Natural killer cell treated with Interleukin-12 subunit alpha and Interleukin-12 subunit beta and Interleukin-15 and Interleukin-18, amount 100 ng/mL, for 72 hours (primary cell): ENCODE data around the gene SNX30. TPM values are rescaled to one million over a fixed set of nuclear protein-coding genes. Genes with fewer than 3 reads are reported as not detected.
"Not testable (repeated sequence)": the region's sequence is repeated elsewhere in the genome, so short reads cannot be mapped to it uniquely, and the experiment has no call there.

Experiments
- ATAC-seq, 2 donors: fragments of 150-1000 bp; cut with Tn5 transposase in 1 of 2; sonication (Bioruptor Pico), chemical (Tn5 transposase) in 1 of 2; 2 replicates each; pipeline ENCODE4 v1.10.0; 2021
- DNase-seq: peaks from one replicate; pipeline ENCODE4 v3.0.0; 2022; ENCODE audit warnings: low spot score
- H3K27ac Mint-ChIP-seq, 2 donors: 1 replicate in 1 of 2; 2 replicates in 1 of 2; pipeline ENCODE4 v1.8.0; 2022; ENCODE audit warnings: mixed read lengths in 2 of 2, mild to moderate bottlenecking in 1 of 2, moderate library complexity in 1 of 2
- H3K27me3 Mint-ChIP-seq, 2 donors: 1 replicate in 1 of 2; 2 replicates in 1 of 2; pipeline ENCODE4 v1.8.0; 2022; ENCODE audit warnings: mixed read lengths in 2 of 2
- H3K36me3 Mint-ChIP-seq: one replicate; pipeline ENCODE4 v1.8.0; 2022; ENCODE audit warnings: mixed read lengths
- H3K4me1 Mint-ChIP-seq, 2 donors: 1 replicate in 1 of 2; 2 replicates in 1 of 2; pipeline ENCODE4 v1.8.0; 2022; ENCODE audit warnings: low read depth in 2 of 2, mixed read lengths in 2 of 2, mild to moderate bottlenecking in 1 of 2
- H3K4me3 Mint-ChIP-seq: one replicate; pipeline ENCODE4 v1.8.0; 2022; ENCODE audit warnings: mixed read lengths
- H3K9me3 Mint-ChIP-seq: 2 replicates; pipeline ENCODE4 v1.8.0; 2022; ENCODE audit warnings: mixed read lengths
- total RNA-seq, 2 donors: library from RNA; stranded (reverse); gene quantifications; one replicate each; pipeline ENCODE4 v1.2.3, GENCODE V29; 2022

The SNX30 gene
- total RNA-seq, result 1 to 10 TPM; 6.1 to 6.2 TPM

- ATAC-seq (peak; percentile 91 to 95), DNase-seq (peak; percentile 93)
- Mint-ChIP-seq H3K27me3 (no peaks in the 10 kb centered on the region), H3K9me3 (no peaks in the 10 kb centered on the region), H3K4me3 (peak within 1 kb of the TSS; percentile 90), H3K36me3 (no peaks in the 10 kb centered on the region), H3K4me1 (peaks cover 41 to 55% of the 10 kb centered on the region in 2 donors), H3K27ac (peak within 1 kb of the TSS; percentile 69 to 94)
These were observed at the start of gene SNX30 for GRCh38 chr9:112750016-112750763. TSS of gene SNX30 (plus strand) at chr9:112750760. CDS start at chr9:112751002, 242 bp downstream.

GRCh38 chr9:112703304-112703703 lies 47.3 kb upstream of the SNX30 start:
- no peak overlapping the region for H3K27ac Mint-ChIP-seq
- DNase-seq (no peak), ATAC-seq (no peak)
- peaks cover 7% of the 10 kb centered on the region for H3K36me3 Mint-ChIP-seq
- H3K9me3 Mint-ChIP-seq, result no peaks in the 10 kb centered on the region
- peaks cover 10 to 18% of the 10 kb centered on the region in 2 donors for H3K4me1 Mint-ChIP-seq
- no peaks in the 10 kb centered on the region for H3K27me3 Mint-ChIP-seq
- H3K4me3 Mint-ChIP-seq, result no peak overlapping the region

- Mint-ChIP-seq H3K9me3 (no peaks in the 10 kb centered on the region), H3K4me3 (no peak overlapping the region), H3K4me1 (peaks cover 11 to 21% of the 10 kb centered on the region in 2 donors), H3K27ac (no peak overlapping the region), H3K27me3 (no peaks in the 10 kb centered on the region), H3K36me3 (peaks cover 4% of the 10 kb centered on the region)
- no peak for DNase-seq
- no peak for ATAC-seq
These were observed 44.7 kb upstream of the SNX30 start for GRCh38 chr9:112705768-112706427.

GRCh38 chr9:112711050-112711689 lies 39.4 kb upstream of the SNX30 start:
- Mint-ChIP-seq H3K4me3 (no peak overlapping the region), H3K36me3 (peaks cover 20% of the 10 kb centered on the region), H3K9me3 (no peaks in the 10 kb centered on the region), H3K27ac (no peak overlapping the region), H3K4me1 (peaks cover 25 to 30% of the 10 kb centered on the region in 2 donors), H3K27me3 (no peaks in the 10 kb centered on the region)
- DNase-seq (no peak), ATAC-seq (no peak)

- Mint-ChIP-seq H3K27me3 (no peaks in the 10 kb centered on the region), H3K9me3 (no peaks in the 10 kb centered on the region), H3K36me3 (peaks cover 20% of the 10 kb centered on the region), H3K27ac (no peak overlapping the region), H3K4me1 (peaks cover 31% of the 10 kb centered on the region in 2 donors), H3K4me3 (no peak overlapping the region)
- no peak for DNase-seq
- ATAC-seq, result no peak
These were observed 37.9 kb upstream of the SNX30 start for GRCh38 chr9:112712678-112713077.

- peak; percentile 98 for DNase-seq
- Mint-ChIP-seq H3K27ac (peak within 1 kb of the TSS; percentile 88 to 94), H3K4me1 (peaks cover 19 to 32% of the 10 kb centered on the region in 2 donors)
These were observed 32.8 kb upstream of the SNX30 start, which contains the start of gene INIP for GRCh38 chr9:112717661-112718331. TSS of gene INIP (minus strand) at chr9:112718117. CDS start at chr9:112716485, 1,632 bp downstream.

GRCh38 chr9:112719241-112719691 lies 31.3 kb upstream of the SNX30 start:
- H3K27me3 Mint-ChIP-seq, result no peaks in the 10 kb centered on the region
- DNase-seq, result no peak
- ATAC-seq, result no peak
- peak overlapping the region; percentile 97 for H3K4me3 Mint-ChIP-seq
- H3K9me3 Mint-ChIP-seq, result no peaks in the 10 kb centered on the region
- H3K27ac Mint-ChIP-seq, result peak overlapping the region; percentile 62 to 63
- no peaks in the 10 kb centered on the region for H3K36me3 Mint-ChIP-seq
- H3K4me1 Mint-ChIP-seq, result peaks cover 12 to 23% of the 10 kb centered on the region in 2 donors

More at GRCh38 chr9:112717661-112718331, 32.8 kb upstream of the SNX30 start, which contains the start of gene INIP:
- no peaks in the 10 kb centered on the region for H3K27me3 Mint-ChIP-seq
- ATAC-seq, result peak; percentile 96 to 98
- no peaks in the 10 kb centered on the region for H3K9me3 Mint-ChIP-seq
- H3K4me3 Mint-ChIP-seq, result peak within 1 kb of the TSS; percentile 97
- H3K36me3 Mint-ChIP-seq, result peaks cover 7% of the 10 kb centered on the region

- Mint-ChIP-seq H3K4me1 (peaks cover 10 to 21% of the 10 kb centered on the region in 2 donors), H3K9me3 (no peaks in the 10 kb centered on the region), H3K27ac (peak overlapping the region; percentile 62 to 63), H3K27me3 (no peaks in the 10 kb centered on the region), H3K36me3 (no peaks in the 10 kb centered on the region), H3K4me3 (peak overlapping the region; percentile 97)
- no peak for DNase-seq
- no peak for ATAC-seq
These were observed 30.9 kb upstream of the SNX30 start for GRCh38 chr9:112719696-112720095.

GRCh38 chr9:112720113-112720780 lies 30.3 kb upstream of the SNX30 start:
- Mint-ChIP-seq H3K9me3 (no peaks in the 10 kb centered on the region), H3K4me3 (no peak overlapping the region), H3K27ac (peak overlapping the region in 1 of 2 donors; percentile 62), H3K4me1 (peaks cover 10 to 21% of the 10 kb centered on the region in 2 donors), H3K36me3 (no peaks in the 10 kb centered on the region), H3K27me3 (no peaks in the 10 kb centered on the region)
- DNase-seq (no peak), ATAC-seq (no peak)

GRCh38 chr9:112722749-112723148 lies 27.8 kb upstream of the SNX30 start:
- not testable (repeated sequence) for ATAC-seq, H3K36me3 Mint-ChIP-seq, H3K27me3 Mint-ChIP-seq, H3K27ac Mint-ChIP-seq, H3K9me3 Mint-ChIP-seq, H3K4me3 Mint-ChIP-seq, DNase-seq
- peaks cover 4 to 16% of the 10 kb centered on the region in 2 donors for H3K4me1 Mint-ChIP-seq

- no peaks in the 10 kb centered on the region for H3K36me3 Mint-ChIP-seq
- peaks cover 0 to 2% of the 10 kb centered on the region in 2 donors for H3K27me3 Mint-ChIP-seq
- ATAC-seq (peak in 1 of 2 donors; percentile 43), DNase-seq (no peak)
- H3K4me3 Mint-ChIP-seq, result no peak overlapping the region
- H3K4me1 Mint-ChIP-seq, result no peaks in the 10 kb centered on the region
- no peaks in the 10 kb centered on the region for H3K9me3 Mint-ChIP-seq
- no peak overlapping the region for H3K27ac Mint-ChIP-seq
These were observed 24.6 kb upstream of the SNX30 start for GRCh38 chr9:112725961-112726360.

- H3K27ac Mint-ChIP-seq, result peak overlapping the region in 1 of 2 donors; percentile 65
- no peaks in the 10 kb centered on the region for H3K9me3 Mint-ChIP-seq
- ATAC-seq (no peak), DNase-seq (no peak)
- no peak overlapping the region for H3K4me3 Mint-ChIP-seq
- H3K4me1 Mint-ChIP-seq, result no peaks in the 10 kb centered on the region
- H3K27me3 Mint-ChIP-seq, result peaks cover 0 to 2% of the 10 kb centered on the region in 2 donors
- H3K36me3 Mint-ChIP-seq, result no peaks in the 10 kb centered on the region
These were observed 24.1 kb upstream of the SNX30 start for GRCh38 chr9:112726428-112726827.

- H3K4me3 Mint-ChIP-seq, result no peak overlapping the region
- H3K36me3 Mint-ChIP-seq, result no peaks in the 10 kb centered on the region
- H3K9me3 Mint-ChIP-seq, result no peaks in the 10 kb centered on the region
- DNase-seq, result no peak
- H3K4me1 Mint-ChIP-seq, result no peaks in the 10 kb centered on the region
- H3K27ac Mint-ChIP-seq, result no peak overlapping the region
- H3K27me3 Mint-ChIP-seq, result peaks cover 0 to 2% of the 10 kb centered on the region in 2 donors
- ATAC-seq, result no peak
These were observed 22.2 kb upstream of the SNX30 start for GRCh38 chr9:112728401-112728800.
